Measurements from ENCODE around the gene CALN1.

- no peak for TF ChIP-seq CTCF (tag by site-specific recombination; IDR thresholded peaks at IDR 0.05)
- no peak for TF ChIP-seq ZNF202 (tag by site-specific recombination; IDR thresholded peaks at IDR 0.05; ENCODE audit: borderline replicate concordance)
- no peak for TF ChIP-seq ZNF600 (tag by site-specific recombination; IDR thresholded peaks at IDR 0.05)
Observed at GRCh38 chr7:72326811-72327210, 85.3 kb downstream of the CALN1 start.
